DND-41 (cell line): ENCODE results near the gene TARBP2.

Experiments
- EZH2 ChIP-seq: IDR thresholded peaks from 3 replicates; pipeline ENCODE4 v1.6.1; 2012; ENCODE audit warnings: borderline replicate concordance, low read depth, mild to moderate bottlenecking, moderate library complexity, low read length, inconsistent platforms; ENCODE audit not compliant: severe bottlenecking
- TF ChIP-seq, protein P1 (sequence below): IDR thresholded peaks from 2 replicates; pipeline ENCODE4 v1.5.1; 2012; ENCODE audit warnings: borderline replicate concordance, low read length, moderate library complexity, mild to moderate bottlenecking; ENCODE audit not compliant: poor library complexity, severe bottlenecking; ENCODE audit errors: extremely low read depth

DNA sequence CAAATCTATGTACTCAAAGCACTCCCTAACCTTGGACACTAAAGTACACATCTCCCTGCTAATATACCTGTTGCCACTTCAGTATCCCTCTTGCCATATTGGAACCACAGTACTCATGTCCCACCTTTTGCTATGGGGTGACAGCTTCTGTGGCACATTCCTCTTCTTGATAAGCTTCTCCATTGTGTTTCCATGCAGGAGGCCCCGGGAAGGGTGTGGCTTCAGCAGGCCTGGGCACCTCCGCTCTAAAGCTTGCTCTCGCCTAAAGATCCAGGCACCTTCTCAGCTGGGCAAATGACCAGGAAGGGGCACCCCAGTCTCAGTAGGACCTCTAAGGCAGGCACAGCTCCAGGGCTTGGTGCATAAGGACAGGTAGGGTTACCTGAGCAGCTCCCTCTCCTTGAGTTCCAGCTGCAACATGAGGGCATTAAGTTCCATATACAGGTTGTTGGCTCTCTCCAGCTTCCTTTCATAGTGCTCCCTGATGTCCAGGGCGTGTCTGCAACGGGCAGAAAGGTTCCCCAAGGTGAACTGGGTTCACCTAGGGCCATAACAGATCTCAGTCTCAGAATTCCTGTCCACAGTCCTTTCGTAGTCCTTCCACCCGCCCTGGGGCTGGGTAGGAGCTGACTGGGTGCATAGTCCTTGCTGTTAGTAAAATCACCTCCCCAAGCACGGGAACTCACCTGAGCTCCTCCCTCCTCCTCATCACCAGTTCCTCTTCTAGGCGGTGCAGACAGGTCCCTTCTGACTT is 17.7 kb upstream of the TARBP2 start:
- TF ChIP-seq, protein P1, sequence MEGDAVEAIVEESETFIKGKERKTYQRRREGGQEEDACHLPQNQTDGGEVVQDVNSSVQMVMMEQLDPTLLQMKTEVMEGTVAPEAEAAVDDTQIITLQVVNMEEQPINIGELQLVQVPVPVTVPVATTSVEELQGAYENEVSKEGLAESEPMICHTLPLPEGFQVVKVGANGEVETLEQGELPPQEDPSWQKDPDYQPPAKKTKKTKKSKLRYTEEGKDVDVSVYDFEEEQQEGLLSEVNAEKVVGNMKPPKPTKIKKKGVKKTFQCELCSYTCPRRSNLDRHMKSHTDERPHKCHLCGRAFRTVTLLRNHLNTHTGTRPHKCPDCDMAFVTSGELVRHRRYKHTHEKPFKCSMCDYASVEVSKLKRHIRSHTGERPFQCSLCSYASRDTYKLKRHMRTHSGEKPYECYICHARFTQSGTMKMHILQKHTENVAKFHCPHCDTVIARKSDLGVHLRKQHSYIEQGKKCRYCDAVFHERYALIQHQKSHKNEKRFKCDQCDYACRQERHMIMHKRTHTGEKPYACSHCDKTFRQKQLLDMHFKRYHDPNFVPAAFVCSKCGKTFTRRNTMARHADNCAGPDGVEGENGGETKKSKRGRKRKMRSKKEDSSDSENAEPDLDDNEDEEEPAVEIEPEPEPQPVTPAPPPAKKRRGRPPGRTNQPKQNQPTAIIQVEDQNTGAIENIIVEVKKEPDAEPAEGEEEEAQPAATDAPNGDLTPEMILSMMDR = no peak
- TF ChIP-seq EZH2 = no peak
